SW 1271 (cell line): ENCODE measurements around the gene RIC8B.

Experiments
- DNase-seq, 2 experiments: peaks; one replicate each; lab custom pipeline; 2025; lab: John Stamatoyannopoulos, UW

The RIC8B gene

DNA sequence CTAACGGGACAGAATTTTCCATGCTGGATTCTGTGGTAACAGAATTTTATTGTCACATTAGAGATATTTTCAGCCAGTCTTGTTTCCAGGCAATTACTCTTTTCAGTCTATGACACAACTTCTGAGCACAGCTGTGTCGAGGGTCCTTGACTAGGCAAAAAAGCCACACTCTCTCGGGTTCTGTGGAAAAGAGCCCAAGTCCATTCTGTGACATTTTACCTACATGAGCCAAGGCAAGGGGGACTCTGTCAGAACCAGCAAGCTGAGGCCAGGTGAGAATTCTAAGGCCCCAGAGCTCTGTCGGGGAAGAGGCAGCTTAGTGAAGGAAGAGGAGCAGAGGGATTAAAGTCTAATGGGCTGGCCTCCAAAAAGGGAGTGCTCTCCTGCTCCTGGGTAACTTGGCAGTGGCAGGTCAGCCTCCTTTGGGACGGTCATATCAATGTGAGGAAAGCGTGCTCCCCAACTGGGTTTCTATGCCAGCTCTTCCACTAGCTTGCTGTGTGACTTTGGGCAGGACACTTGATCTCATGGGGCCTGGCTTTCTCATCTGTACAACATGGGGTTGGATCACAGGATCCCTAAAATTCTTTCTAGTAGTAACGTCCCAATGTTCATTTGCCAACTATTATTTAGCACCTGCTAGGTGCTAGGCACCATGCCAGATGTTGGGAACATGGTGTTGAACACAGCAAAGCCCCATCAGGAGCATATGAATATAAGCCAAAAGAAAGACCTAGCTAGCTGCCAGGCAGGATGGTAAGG is 16.0 kb upstream of the RIC8B start:
- DNase-seq = no peak

- DNase-seq = no peak
Observed at GRCh38 chr12:106759526-106760183, 14.8 kb upstream of the RIC8B start.

DNA sequence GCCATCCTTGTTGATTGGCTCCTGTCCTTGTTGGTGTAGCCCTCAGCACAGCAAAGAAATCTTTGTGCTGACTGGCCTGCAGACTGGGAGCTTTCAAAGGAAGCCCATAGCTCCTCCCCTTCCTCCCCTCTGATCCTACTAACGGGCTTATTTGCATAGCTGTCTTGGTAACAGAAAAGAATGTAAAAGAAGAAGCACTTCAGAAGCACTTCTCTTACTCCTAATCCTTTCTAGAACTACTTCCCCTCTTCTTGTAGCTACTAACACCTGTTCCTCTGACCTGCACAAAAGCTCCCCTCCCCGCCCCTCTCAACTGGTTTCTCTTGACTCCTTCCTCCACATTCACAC is 14.3 kb upstream of the RIC8B start:
- DNase-seq = no peak

DNA sequence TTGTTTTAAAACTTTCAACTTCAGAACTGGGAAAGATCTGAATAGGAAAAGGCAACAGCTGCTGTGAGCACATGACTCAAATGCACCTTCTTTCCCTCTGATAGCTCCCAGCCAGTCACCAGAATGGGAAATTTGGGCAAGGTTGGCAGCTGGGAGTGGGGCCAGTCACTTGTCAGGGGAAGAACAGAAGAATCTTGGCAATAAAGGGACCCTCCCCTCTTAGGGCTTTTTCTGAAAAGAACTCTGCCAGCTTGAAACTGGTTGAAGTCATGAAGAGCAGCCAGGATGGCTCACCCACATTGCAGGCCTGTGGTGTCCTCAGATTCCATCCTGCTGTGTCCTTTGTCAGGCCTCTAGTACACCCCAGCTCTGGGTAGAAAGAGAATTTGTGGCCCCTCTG is 10.3 kb upstream of the RIC8B start:
- no peak for DNase-seq

GRCh38 chr12:106764738-106765137 is 9.7 kb upstream of the RIC8B start:
- no peak for DNase-seq

- no peak for DNase-seq
Observed at GRCh38 chr12:106766393-106766826, 8.1 kb upstream of the RIC8B start.

GRCh38 chr12:106767206-106767605 is 7.3 kb upstream of the RIC8B start:
- DNase-seq = no peak

DNA sequence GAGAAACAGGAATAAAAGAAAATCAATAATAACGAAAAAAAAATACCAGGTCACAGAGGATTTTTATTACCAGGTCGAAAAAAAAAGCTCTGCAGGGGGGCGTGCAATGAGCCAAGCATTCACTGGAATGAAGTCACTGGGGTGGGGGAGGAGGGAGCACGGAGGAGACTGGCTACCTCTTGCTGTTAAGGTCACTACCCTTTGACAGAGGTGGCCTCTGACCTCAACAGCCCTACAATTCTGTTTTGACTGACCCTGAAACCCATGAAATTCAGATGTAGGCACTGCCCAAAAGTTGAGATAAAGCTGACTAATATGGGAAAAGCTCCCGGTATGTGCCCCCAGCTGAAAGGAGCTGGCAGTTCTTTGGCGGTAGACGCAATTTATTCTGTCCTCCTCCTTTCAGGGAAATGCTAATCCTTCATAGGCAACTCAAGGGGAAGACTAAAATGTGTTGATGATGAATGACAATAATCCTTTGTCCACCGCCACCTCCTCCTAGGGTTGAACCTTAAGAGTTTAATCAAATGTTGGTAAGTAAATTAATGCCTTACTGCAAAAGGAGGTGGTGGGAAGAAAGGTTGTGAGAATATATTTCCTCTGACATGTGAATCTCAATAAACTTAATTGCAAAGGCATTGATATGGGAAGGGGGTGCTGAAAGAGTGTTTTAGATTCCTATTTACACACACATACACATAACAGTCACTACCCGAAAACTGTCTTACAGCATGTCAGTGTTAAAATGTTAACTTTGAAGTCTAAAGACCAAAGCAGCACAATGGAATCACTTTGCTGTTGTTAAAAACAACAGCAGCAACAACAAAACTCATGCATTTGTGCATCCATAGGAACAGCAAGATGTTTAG is 6.3 kb upstream of the RIC8B start:
- DNase-seq = no peak

DNA sequence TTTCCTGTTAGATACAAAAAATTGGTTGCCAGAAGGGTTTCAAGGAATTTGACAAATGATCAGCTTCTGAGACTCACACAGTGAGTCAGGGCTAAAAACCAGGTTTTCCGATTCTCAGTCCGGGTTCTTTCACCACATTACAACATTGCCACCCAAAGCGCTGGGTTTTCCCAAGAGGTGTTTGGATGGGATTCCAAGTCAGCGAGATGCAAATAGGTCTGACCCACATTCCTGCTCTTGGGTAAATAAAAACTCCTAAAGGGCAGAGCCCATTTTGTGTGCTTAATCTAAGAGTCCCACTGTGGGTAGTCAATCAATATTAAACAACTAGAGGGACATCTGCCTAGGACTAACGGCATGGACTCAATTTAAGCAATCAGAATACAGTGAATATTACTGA is 5.4 kb upstream of the RIC8B start:
- DNase-seq = no peak

DNA sequence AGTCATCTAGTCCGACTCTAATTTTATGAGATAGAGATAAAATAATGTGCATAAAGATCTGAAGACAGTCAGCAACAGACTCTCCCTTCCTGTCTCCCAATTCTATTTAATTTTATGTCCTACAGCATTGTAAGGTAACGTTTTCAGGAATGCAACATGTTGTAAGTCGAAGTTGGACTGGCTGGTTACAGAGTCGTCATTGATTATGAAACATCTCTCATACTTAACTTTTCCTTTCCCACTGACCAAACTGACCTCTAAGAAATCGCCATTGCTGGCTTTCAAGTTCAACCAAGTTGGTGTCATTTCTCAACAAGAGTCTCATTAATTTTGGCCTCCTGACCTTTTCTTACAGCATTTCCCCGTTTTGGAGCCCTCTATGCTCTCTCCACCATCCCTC is 4.9 kb upstream of the RIC8B start:
- no peak for DNase-seq

- DNase-seq = no peak
Observed at GRCh38 chr12:106771425-106771824, 3.1 kb upstream of the RIC8B start.

- DNase-seq = no peak
Observed at GRCh38 chr12:106773286-106774004, 1.0 kb upstream of the RIC8B start.

DNA sequence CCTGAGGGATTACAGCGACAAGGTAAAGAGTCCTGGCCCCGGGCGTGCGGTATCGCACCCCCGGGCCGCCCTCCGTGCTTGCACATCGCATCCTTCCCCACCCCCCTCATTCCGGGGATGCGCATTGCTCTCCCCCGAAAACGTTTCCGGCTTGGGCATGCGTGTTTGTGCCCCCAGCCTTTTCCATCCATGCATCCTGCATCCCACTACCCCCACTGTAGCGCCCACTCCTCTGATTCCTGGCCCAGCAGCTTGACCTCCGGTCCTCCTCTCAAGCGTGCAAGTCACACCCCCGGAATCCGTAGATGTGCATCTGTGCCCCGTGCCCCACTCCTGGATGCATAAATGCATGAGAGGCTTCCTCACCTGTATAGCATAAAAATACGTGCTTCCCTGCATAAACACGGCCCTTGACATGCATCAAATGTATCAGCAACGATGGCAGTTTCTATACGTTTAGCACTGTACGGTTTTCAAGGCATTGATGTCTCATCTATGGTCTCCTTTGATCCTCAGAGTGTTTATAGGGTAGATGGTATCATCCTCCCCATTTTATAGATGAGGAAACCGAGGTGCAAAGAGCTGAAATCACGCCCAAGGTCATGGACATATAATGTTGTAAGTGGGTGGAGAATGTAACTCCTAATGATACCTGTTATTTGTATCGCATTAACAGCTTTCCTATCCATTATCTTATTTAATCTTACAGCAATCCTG is 484 bp downstream of the RIC8B start:
- DNase-seq = no peak

GRCh38 chr12:106776897-106777296 is 2.4 kb downstream of the RIC8B start:
- DNase-seq = no peak

- no peak for DNase-seq
Observed at GRCh38 chr12:106780010-106780631, 5.6 kb downstream of the RIC8B start.

- no peak for DNase-seq
Observed at GRCh38 chr12:106782619-106783018, 8.1 kb downstream of the RIC8B start.

DNA sequence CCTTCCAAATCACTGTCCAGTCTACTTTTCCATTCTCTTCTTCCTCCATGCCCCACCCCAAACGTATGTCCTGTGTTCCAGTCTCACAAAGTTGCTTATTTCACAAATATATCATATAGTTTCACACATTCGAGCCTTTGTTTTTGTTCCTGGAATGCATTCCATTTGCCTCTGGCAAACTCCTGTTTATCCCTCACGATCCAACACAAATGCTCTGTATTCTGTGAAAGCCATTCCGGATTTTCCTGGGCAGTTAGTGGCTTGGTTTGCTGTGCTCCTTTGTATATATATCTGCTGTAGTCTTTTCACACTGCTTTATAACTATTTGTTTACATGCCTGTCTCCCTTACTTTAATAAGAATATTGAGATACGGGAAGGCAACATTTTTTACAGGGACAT is 9.0 kb downstream of the RIC8B start:
- DNase-seq = no peak

- no peak for DNase-seq
Observed at GRCh38 chr12:106790020-106790419, 15.5 kb downstream of the RIC8B start.

DNA sequence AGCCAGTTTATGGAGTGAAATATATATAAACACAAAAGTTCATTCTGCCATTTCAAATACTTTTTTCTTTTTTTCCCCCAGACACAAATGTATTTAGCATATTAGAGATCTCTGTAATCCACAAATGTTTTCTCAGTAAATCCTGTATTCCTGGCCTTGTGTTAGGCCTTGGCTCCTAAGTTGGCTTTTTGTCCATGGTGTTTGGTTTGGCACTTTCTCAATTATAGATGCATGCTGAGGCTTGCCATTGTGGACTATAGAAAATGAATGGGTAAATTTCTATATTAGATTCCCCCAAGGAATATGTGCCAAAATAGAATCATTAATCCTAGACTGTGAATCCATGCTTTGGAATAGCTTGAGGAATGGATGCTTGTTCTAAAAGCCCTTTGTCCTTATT is 17.0 kb downstream of the RIC8B start:
- DNase-seq = no peak

DNA sequence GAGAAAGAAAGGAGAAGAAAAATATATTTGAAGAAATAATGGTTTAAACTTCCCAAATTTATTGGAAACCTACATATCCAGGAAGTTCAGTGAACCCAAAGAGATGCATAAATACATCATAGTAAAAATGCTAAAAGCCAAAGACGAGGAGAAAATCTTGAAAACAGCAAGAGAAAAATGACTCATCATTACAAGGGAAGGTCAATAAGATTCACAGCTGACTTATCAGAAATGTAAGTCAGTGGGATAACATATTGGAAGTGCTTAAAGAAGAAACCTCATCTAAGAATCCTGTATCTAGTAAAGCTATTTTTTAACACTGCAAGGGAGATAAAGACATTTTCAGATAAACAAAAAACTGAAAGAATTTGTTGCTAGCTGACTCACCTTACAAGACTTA is 19.9 kb downstream of the RIC8B start:
- no peak for DNase-seq

GRCh38 chr12:106801167-106801708 is 26.8 kb downstream of the RIC8B start:
- no peak for DNase-seq
